Measurements from ENCODE around the gene CKMT1B. TPM values are rescaled to one million over a fixed set of nuclear protein-coding genes. Genes with fewer than 3 reads are reported as not detected.
"Not testable (repeated sequence)": the region's sequence is repeated elsewhere in the genome, so short reads cannot be mapped to it uniquely, and the experiment has no call there.

The CKMT1B gene
- total RNA-seq, 1 donor from 2014 or later: 0.89 TPM

GRCh38 chr15:43618700-43619099 lies 24.9 kb downstream of the CKMT1B start, which contains the start of gene STRC:
Gene STRC, minus strand, starts transcription at chr15:43618800. Its CDS starts 78 bp downstream, at chr15:43618722.
- not testable (repeated sequence) for H3K27ac Mint-ChIP-seq (ENCODE audit: unreplicated experiment); FAIRE-seq; H3K36me3 Mint-ChIP-seq (ENCODE audit: low read depth, unreplicated experiment)

DNA sequence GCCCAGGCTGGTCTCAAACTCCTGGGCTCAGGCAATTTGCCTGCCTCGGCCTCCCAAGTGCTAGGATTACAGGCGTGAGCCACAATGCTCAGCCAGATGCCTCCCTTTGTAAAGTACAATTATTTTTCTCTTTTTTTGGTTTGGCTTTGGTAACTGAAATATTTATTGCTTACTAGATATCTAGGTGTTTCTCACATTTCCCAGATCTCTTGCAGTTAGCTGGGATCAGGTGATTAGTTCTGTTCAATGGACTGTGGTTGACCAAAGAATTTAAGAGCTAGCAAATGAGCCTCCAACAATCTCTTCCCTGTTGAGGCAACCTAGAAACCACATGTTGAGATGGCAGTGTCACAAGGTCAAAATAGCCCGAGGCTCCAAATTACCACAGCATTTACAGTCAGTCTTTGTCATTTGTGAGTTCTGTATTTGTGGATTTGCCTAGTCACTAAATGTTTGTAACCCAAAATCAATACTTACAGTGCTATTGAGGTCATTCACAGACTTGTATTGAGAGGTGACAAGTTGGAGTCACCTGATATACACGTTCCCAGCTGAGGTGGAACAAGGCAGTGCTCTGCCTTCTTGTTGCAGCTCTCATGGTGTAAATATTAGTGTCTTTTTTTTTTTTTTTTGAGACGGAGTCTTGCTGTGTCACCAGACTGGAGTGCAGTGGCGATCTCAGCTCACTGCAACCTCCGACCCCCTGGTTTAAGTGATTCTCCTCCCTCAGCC lies 28.4 kb downstream of the CKMT1B start:
- peaks cover 12% of the 10 kb centered on the region for H3K27me3 Mint-ChIP-seq (ENCODE audit: low read depth, unreplicated experiment)

More at GRCh38 chr15:43618700-43619099, 24.9 kb downstream of the CKMT1B start, which contains the start of gene STRC:
- not testable (repeated sequence) for H3K27me3 ChIP-seq (ENCODE audit: insufficient read depth, low read length); H3K4me1 ChIP-seq (ENCODE audit: insufficient read depth, low read length); H3K79me2 ChIP-seq (ENCODE audit: insufficient read depth, low read length); H3K9me3 Mint-ChIP-seq (ENCODE audit: unreplicated experiment); H2AFZ ChIP-seq (ENCODE audit: low read depth, low read length); H3K4me2 ChIP-seq (ENCODE audit: low read length); H3K4me3 Mint-ChIP-seq (ENCODE audit: unreplicated experiment); H3K9ac ChIP-seq (ENCODE audit: low read length); DNase-seq (ENCODE audit: low read depth); H3K9me3 ChIP-seq (ENCODE audit: insufficient read depth, low read depth, low read length); H4K20me1 ChIP-seq (ENCODE audit: insufficient read depth, low read length); H3K4me3 ChIP-seq (ENCODE audit: insufficient read depth, low read depth, low read length); H3K27me3 Mint-ChIP-seq (ENCODE audit: low read depth, unreplicated experiment); H3K4me1 Mint-ChIP-seq (ENCODE audit: low read depth, unreplicated experiment); H3K36me3 ChIP-seq (ENCODE audit: insufficient read depth, low read length); H3K27ac ChIP-seq (ENCODE audit: low read depth, low read length)

GRCh38 chr15:43625106-43625505 lies 31.3 kb downstream of the CKMT1B start:
- no peak overlapping the region for H3K4me3 Mint-ChIP-seq (ENCODE audit: unreplicated experiment)
- no peak for TF ChIP-seq EZH2 (IDR thresholded peaks at IDR 0.05; ENCODE audit: insufficient read depth, low read length)
- TF ChIP-seq, protein P1, sequence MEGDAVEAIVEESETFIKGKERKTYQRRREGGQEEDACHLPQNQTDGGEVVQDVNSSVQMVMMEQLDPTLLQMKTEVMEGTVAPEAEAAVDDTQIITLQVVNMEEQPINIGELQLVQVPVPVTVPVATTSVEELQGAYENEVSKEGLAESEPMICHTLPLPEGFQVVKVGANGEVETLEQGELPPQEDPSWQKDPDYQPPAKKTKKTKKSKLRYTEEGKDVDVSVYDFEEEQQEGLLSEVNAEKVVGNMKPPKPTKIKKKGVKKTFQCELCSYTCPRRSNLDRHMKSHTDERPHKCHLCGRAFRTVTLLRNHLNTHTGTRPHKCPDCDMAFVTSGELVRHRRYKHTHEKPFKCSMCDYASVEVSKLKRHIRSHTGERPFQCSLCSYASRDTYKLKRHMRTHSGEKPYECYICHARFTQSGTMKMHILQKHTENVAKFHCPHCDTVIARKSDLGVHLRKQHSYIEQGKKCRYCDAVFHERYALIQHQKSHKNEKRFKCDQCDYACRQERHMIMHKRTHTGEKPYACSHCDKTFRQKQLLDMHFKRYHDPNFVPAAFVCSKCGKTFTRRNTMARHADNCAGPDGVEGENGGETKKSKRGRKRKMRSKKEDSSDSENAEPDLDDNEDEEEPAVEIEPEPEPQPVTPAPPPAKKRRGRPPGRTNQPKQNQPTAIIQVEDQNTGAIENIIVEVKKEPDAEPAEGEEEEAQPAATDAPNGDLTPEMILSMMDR (IDR thresholded peaks at IDR 0.05; ENCODE audit: insufficient read depth, low read depth, low read length): no peak
- no peak for FAIRE-seq
- no peak overlapping the region for H3K27ac Mint-ChIP-seq (ENCODE audit: unreplicated experiment)
- no peaks in the 10 kb centered on the region for H3K36me3 ChIP-seq (ENCODE audit: insufficient read depth, low read length)
- no peak overlapping the region for H3K27ac ChIP-seq (ENCODE audit: low read depth, low read length)
- H3K9me3 ChIP-seq (ENCODE audit: insufficient read depth, low read depth, low read length): no peaks in the 10 kb centered on the region
- no peaks in the 10 kb centered on the region for H3K27me3 ChIP-seq (ENCODE audit: insufficient read depth, low read length)
- DNase-seq (ENCODE audit: low read depth): no peak
- no peaks in the 10 kb centered on the region for H3K36me3 Mint-ChIP-seq (ENCODE audit: low read depth, unreplicated experiment)
- no peak overlapping the region for H3K4me3 ChIP-seq (ENCODE audit: insufficient read depth, low read depth, low read length)
- H3K27me3 Mint-ChIP-seq (ENCODE audit: low read depth, unreplicated experiment): peaks cover 6% of the 10 kb centered on the region
- no peaks in the 10 kb centered on the region for H3K4me1 Mint-ChIP-seq (ENCODE audit: low read depth, unreplicated experiment)
- H4K20me1 ChIP-seq (ENCODE audit: insufficient read depth, low read length): no peaks in the 10 kb centered on the region
- H2AFZ ChIP-seq (ENCODE audit: low read depth, low read length): no peak overlapping the region
- no peaks in the 10 kb centered on the region for H3K79me2 ChIP-seq (ENCODE audit: insufficient read depth, low read length)
- H3K9me3 Mint-ChIP-seq (ENCODE audit: unreplicated experiment): no peaks in the 10 kb centered on the region
- H3K9ac ChIP-seq (ENCODE audit: low read length): no peak overlapping the region
- H3K4me1 ChIP-seq (ENCODE audit: insufficient read depth, low read length): no peaks in the 10 kb centered on the region
- no peak overlapping the region for H3K4me2 ChIP-seq (ENCODE audit: low read length)

More for the DNA sequence above, 28.4 kb downstream of the CKMT1B start:
- not testable (repeated sequence) for H3K27me3 ChIP-seq (ENCODE audit: insufficient read depth, low read length); H4K20me1 ChIP-seq (ENCODE audit: insufficient read depth, low read length); H3K27ac ChIP-seq (ENCODE audit: low read depth, low read length); DNase-seq (ENCODE audit: low read depth); FAIRE-seq; H3K36me3 ChIP-seq (ENCODE audit: insufficient read depth, low read length); H3K9ac ChIP-seq (ENCODE audit: low read length); H3K27ac Mint-ChIP-seq (ENCODE audit: unreplicated experiment); H3K4me1 ChIP-seq (ENCODE audit: insufficient read depth, low read length); H3K4me3 Mint-ChIP-seq (ENCODE audit: unreplicated experiment); H3K9me3 Mint-ChIP-seq (ENCODE audit: unreplicated experiment); H3K4me3 ChIP-seq (ENCODE audit: insufficient read depth, low read depth, low read length); H3K9me3 ChIP-seq (ENCODE audit: insufficient read depth, low read depth, low read length); H2AFZ ChIP-seq (ENCODE audit: low read depth, low read length); H3K4me1 Mint-ChIP-seq (ENCODE audit: low read depth, unreplicated experiment); H3K79me2 ChIP-seq (ENCODE audit: insufficient read depth, low read length); H3K4me2 ChIP-seq (ENCODE audit: low read length); H3K36me3 Mint-ChIP-seq (ENCODE audit: low read depth, unreplicated experiment)

- H3K27ac Mint-ChIP-seq (ENCODE audit: unreplicated experiment); H3K4me1 ChIP-seq (ENCODE audit: insufficient read depth, low read length): not testable (repeated sequence)
Measured at GRCh38 chr15:43626937-43627336, 33.1 kb downstream of the CKMT1B start.

DNA sequence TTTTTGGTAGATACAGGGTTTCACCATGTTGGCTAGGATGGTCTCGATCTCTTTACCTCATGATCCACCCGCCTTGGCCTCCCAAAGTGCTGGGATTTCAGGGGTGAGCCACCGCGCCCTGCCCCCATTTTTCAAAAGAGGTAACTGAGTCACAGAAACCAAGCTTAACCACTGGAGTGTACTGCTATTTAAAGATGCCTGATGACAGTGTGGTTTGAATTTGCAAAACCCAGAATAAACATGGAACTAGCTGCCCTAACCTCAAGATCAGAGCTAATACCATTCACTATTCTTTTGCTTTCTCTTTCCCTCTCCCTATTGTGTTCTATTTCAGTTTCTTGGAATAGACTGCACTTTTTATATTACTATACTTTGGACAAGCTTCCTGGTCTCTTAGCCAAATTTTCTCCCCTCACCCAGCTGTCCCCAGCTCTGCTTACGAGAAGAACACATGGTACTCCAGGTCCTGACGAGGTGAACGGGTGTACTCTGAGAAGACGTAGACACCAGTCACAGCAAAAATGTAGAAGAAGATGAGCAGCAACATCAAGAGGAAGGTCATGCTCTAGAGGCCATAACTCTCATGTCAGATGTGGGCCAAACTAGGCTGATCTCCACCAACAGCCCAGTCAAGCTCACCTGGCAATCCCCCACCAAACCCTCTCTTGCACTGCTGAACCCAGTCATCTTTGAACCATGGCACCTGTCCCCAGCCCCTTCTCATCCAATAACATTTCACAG lies 44.8 kb downstream of the CKMT1B start:
- FAIRE-seq; DNase-seq (ENCODE audit: low read depth); H3K4me3 Mint-ChIP-seq (ENCODE audit: unreplicated experiment); H3K9me3 Mint-ChIP-seq (ENCODE audit: unreplicated experiment); H3K9me3 ChIP-seq (ENCODE audit: insufficient read depth, low read depth, low read length); H3K27me3 ChIP-seq (ENCODE audit: insufficient read depth, low read length); H3K27ac Mint-ChIP-seq (ENCODE audit: unreplicated experiment); H3K27ac ChIP-seq (ENCODE audit: low read depth, low read length); H2AFZ ChIP-seq (ENCODE audit: low read depth, low read length); H3K79me2 ChIP-seq (ENCODE audit: insufficient read depth, low read length); H3K4me2 ChIP-seq (ENCODE audit: low read length); H3K4me3 ChIP-seq (ENCODE audit: insufficient read depth, low read depth, low read length); H3K27me3 Mint-ChIP-seq (ENCODE audit: low read depth, unreplicated experiment); H3K4me1 Mint-ChIP-seq (ENCODE audit: low read depth, unreplicated experiment); H4K20me1 ChIP-seq (ENCODE audit: insufficient read depth, low read length); H3K4me1 ChIP-seq (ENCODE audit: insufficient read depth, low read length); H3K36me3 Mint-ChIP-seq (ENCODE audit: low read depth, unreplicated experiment); H3K36me3 ChIP-seq (ENCODE audit: insufficient read depth, low read length); H3K9ac ChIP-seq (ENCODE audit: low read length): not testable (repeated sequence)

More at GRCh38 chr15:43626937-43627336, 33.1 kb downstream of the CKMT1B start:
- not testable (repeated sequence) for H4K20me1 ChIP-seq (ENCODE audit: insufficient read depth, low read length); FAIRE-seq; H3K4me1 Mint-ChIP-seq (ENCODE audit: low read depth, unreplicated experiment); H3K9ac ChIP-seq (ENCODE audit: low read length); H3K79me2 ChIP-seq (ENCODE audit: insufficient read depth, low read length); H3K9me3 Mint-ChIP-seq (ENCODE audit: unreplicated experiment); H3K36me3 Mint-ChIP-seq (ENCODE audit: low read depth, unreplicated experiment); DNase-seq (ENCODE audit: low read depth); H3K36me3 ChIP-seq (ENCODE audit: insufficient read depth, low read length); H3K4me3 ChIP-seq (ENCODE audit: insufficient read depth, low read depth, low read length); H3K27ac ChIP-seq (ENCODE audit: low read depth, low read length); H3K27me3 ChIP-seq (ENCODE audit: insufficient read depth, low read length); H3K27me3 Mint-ChIP-seq (ENCODE audit: low read depth, unreplicated experiment); H2AFZ ChIP-seq (ENCODE audit: low read depth, low read length); H3K4me2 ChIP-seq (ENCODE audit: low read length); H3K9me3 ChIP-seq (ENCODE audit: insufficient read depth, low read depth, low read length); H3K4me3 Mint-ChIP-seq (ENCODE audit: unreplicated experiment)

All from astrocyte (in vitro differentiated cells and primary cell).